Measurements from ENCODE around the gene SCRT2.
"Not testable (repeated sequence)": the region's sequence is repeated elsewhere in the genome, so short reads cannot be mapped to it uniquely, and the experiment has no call there.

The SCRT2 gene

GRCh38 chr20:701401-702129, 26.0 kb upstream of the SCRT2 start:
- no peaks in the 10 kb centered on the region for H3K27me3 ChIP-seq (ENCODE audit: control insufficient read depth, insufficient read depth, low read length, poor library complexity, severe bottlenecking)
- no peaks in the 10 kb centered on the region for H3K36me3 ChIP-seq (ENCODE audit: control insufficient read depth, insufficient read depth, low read length)
- 85 to 87% methylated on average over 6 of the region's 6 CpGs for WGBS, 2 experiments
- peaks cover 12% of the 10 kb centered on the region for H3K4me1 ChIP-seq (ENCODE audit: control insufficient read depth, insufficient read depth, low read length)
- H3K4me3 ChIP-seq (ENCODE audit: insufficient read depth, low read depth, low read length), result no peak overlapping the region
- no peaks in the 10 kb centered on the region for H3K9me3 ChIP-seq (ENCODE audit: control insufficient read depth, low read length)
- no peak overlapping the region for H3K27ac ChIP-seq (ENCODE audit: insufficient read depth, low read depth, low read length, poor library complexity, severe bottlenecking)

GRCh38 chr20:699811-700338, 24.3 kb upstream of the SCRT2 start:
- Histone ChIP-seq H3K9me3 (ENCODE audit: control insufficient read depth, low read length) (no peaks in the 10 kb centered on the region), H3K27me3 (ENCODE audit: control insufficient read depth, insufficient read depth, low read length, poor library complexity, severe bottlenecking) (no peaks in the 10 kb centered on the region), H3K27ac (ENCODE audit: insufficient read depth, low read depth, low read length, poor library complexity, severe bottlenecking) (no peak overlapping the region), H3K4me1 (ENCODE audit: control insufficient read depth, insufficient read depth, low read length) (peaks cover 12% of the 10 kb centered on the region), H3K4me3 (ENCODE audit: insufficient read depth, low read depth, low read length) (no peak overlapping the region), H3K36me3 (ENCODE audit: control insufficient read depth, insufficient read depth, low read length) (no peaks in the 10 kb centered on the region)
- 45 to 53% methylated on average over 10 of the region's 10 CpGs for WGBS, 2 experiments

- H3K4me3 ChIP-seq (ENCODE audit: insufficient read depth, low read depth, low read length), result no peak overlapping the region
- WGBS, 2 experiments, result 58 to 61% methylated on average over 6 of the region's 6 CpGs
- H3K27ac ChIP-seq (ENCODE audit: insufficient read depth, low read depth, low read length, poor library complexity, severe bottlenecking), result no peak overlapping the region
- H3K4me1 ChIP-seq (ENCODE audit: control insufficient read depth, insufficient read depth, low read length), result peaks cover 12% of the 10 kb centered on the region
- H3K36me3 ChIP-seq (ENCODE audit: control insufficient read depth, insufficient read depth, low read length), result no peaks in the 10 kb centered on the region
- no peaks in the 10 kb centered on the region for H3K27me3 ChIP-seq (ENCODE audit: control insufficient read depth, insufficient read depth, low read length, poor library complexity, severe bottlenecking)
- no peaks in the 10 kb centered on the region for H3K9me3 ChIP-seq (ENCODE audit: control insufficient read depth, low read length)
These were observed 23.7 kb upstream of the SCRT2 start for GRCh38 chr20:699342-699741.

- WGBS, 2 experiments, result 94 to 96% methylated on average over 6 of the region's 6 CpGs
- Histone ChIP-seq H3K36me3 (ENCODE audit: control insufficient read depth, insufficient read depth, low read length) (no peaks in the 10 kb centered on the region), H3K4me3 (ENCODE audit: insufficient read depth, low read depth, low read length) (no peak overlapping the region), H3K27me3 (ENCODE audit: control insufficient read depth, insufficient read depth, low read length, poor library complexity, severe bottlenecking) (no peaks in the 10 kb centered on the region), H3K9me3 (ENCODE audit: control insufficient read depth, low read length) (no peaks in the 10 kb centered on the region), H3K27ac (ENCODE audit: insufficient read depth, low read depth, low read length, poor library complexity, severe bottlenecking) (no peak overlapping the region), H3K4me1 (ENCODE audit: control insufficient read depth, insufficient read depth, low read length) (peaks cover 12% of the 10 kb centered on the region)
These were observed 22.7 kb upstream of the SCRT2 start for GRCh38 chr20:698276-698675.

- H3K9me3 ChIP-seq (ENCODE audit: control insufficient read depth, low read length), result no peaks in the 10 kb centered on the region
- no peaks in the 10 kb centered on the region for H3K36me3 ChIP-seq (ENCODE audit: control insufficient read depth, insufficient read depth, low read length)
- no peak overlapping the region for H3K27ac ChIP-seq (ENCODE audit: insufficient read depth, low read depth, low read length, poor library complexity, severe bottlenecking)
- H3K4me1 ChIP-seq (ENCODE audit: control insufficient read depth, insufficient read depth, low read length), result peaks cover 12% of the 10 kb centered on the region
- no peak overlapping the region for H3K4me3 ChIP-seq (ENCODE audit: insufficient read depth, low read depth, low read length)
- no peaks in the 10 kb centered on the region for H3K27me3 ChIP-seq (ENCODE audit: control insufficient read depth, insufficient read depth, low read length, poor library complexity, severe bottlenecking)
- 85 to 86% methylated on average over 9 of the region's 9 CpGs for whole genome bisulfite sequencing, 2 experiments
These were observed 22.2 kb upstream of the SCRT2 start for GRCh38 chr20:697826-698225.

- H3K9me3 ChIP-seq (ENCODE audit: control insufficient read depth, low read length), result no peaks in the 10 kb centered on the region
- H3K4me1 ChIP-seq (ENCODE audit: control insufficient read depth, insufficient read depth, low read length), result peaks cover 11% of the 10 kb centered on the region
- no peak overlapping the region for H3K4me3 ChIP-seq (ENCODE audit: insufficient read depth, low read depth, low read length)
- WGBS, 2 experiments, result 89 to 92% methylated on average over 2 of the region's 2 CpGs
- H3K27me3 ChIP-seq (ENCODE audit: control insufficient read depth, insufficient read depth, low read length, poor library complexity, severe bottlenecking), result no peaks in the 10 kb centered on the region
- H3K36me3 ChIP-seq (ENCODE audit: control insufficient read depth, insufficient read depth, low read length), result no peaks in the 10 kb centered on the region
- no peak overlapping the region for H3K27ac ChIP-seq (ENCODE audit: insufficient read depth, low read depth, low read length, poor library complexity, severe bottlenecking)
These were observed 19.7 kb upstream of the SCRT2 start for GRCh38 chr20:695165-695866.

- 75 to 81% methylated on average over 4 of the region's 4 CpGs for WGBS, 2 experiments
- Histone ChIP-seq H3K36me3 (ENCODE audit: control insufficient read depth, insufficient read depth, low read length) (no peaks in the 10 kb centered on the region), H3K27ac (ENCODE audit: insufficient read depth, low read depth, low read length, poor library complexity, severe bottlenecking) (no peak overlapping the region), H3K27me3 (ENCODE audit: control insufficient read depth, insufficient read depth, low read length, poor library complexity, severe bottlenecking) (no peaks in the 10 kb centered on the region), H3K4me1 (ENCODE audit: control insufficient read depth, insufficient read depth, low read length) (peaks cover 3% of the 10 kb centered on the region), H3K9me3 (ENCODE audit: control insufficient read depth, low read length) (no peaks in the 10 kb centered on the region), H3K4me3 (ENCODE audit: insufficient read depth, low read depth, low read length) (no peak overlapping the region)
These were observed 18.9 kb upstream of the SCRT2 start for GRCh38 chr20:694496-694895.

GRCh38 chr20:693786-694185, 18.2 kb upstream of the SCRT2 start:
- not testable (repeated sequence) for H3K27me3 ChIP-seq (ENCODE audit: control insufficient read depth, insufficient read depth, low read length, poor library complexity, severe bottlenecking); H3K27ac ChIP-seq (ENCODE audit: insufficient read depth, low read depth, low read length, poor library complexity, severe bottlenecking); H3K36me3 ChIP-seq (ENCODE audit: control insufficient read depth, insufficient read depth, low read length); H3K4me1 ChIP-seq (ENCODE audit: control insufficient read depth, insufficient read depth, low read length); H3K9me3 ChIP-seq (ENCODE audit: control insufficient read depth, low read length); H3K4me3 ChIP-seq (ENCODE audit: insufficient read depth, low read depth, low read length)
- 93 to 95% methylated on average over 10 of the region's 10 CpGs for WGBS, 2 experiments

- Histone ChIP-seq H3K27ac (ENCODE audit: insufficient read depth, low read depth, low read length, poor library complexity, severe bottlenecking) (no peak overlapping the region), H3K36me3 (ENCODE audit: control insufficient read depth, insufficient read depth, low read length) (no peaks in the 10 kb centered on the region), H3K4me1 (ENCODE audit: control insufficient read depth, insufficient read depth, low read length) (peaks cover 9% of the 10 kb centered on the region), H3K4me3 (ENCODE audit: insufficient read depth, low read depth, low read length) (no peak overlapping the region), H3K9me3 (ENCODE audit: control insufficient read depth, low read length) (no peaks in the 10 kb centered on the region), H3K27me3 (ENCODE audit: control insufficient read depth, insufficient read depth, low read length, poor library complexity, severe bottlenecking) (no peaks in the 10 kb centered on the region)
- 70 to 79% methylated on average over 1 of the region's 1 CpG for WGBS, 2 experiments
These were observed 16.4 kb upstream of the SCRT2 start for GRCh38 chr20:692044-692443.

GRCh38 chr20:689947-690346, 14.3 kb upstream of the SCRT2 start:
- Histone ChIP-seq H3K4me1 (ENCODE audit: control insufficient read depth, insufficient read depth, low read length) (peaks cover 9% of the 10 kb centered on the region), H3K4me3 (ENCODE audit: insufficient read depth, low read depth, low read length) (no peak overlapping the region), H3K27me3 (ENCODE audit: control insufficient read depth, insufficient read depth, low read length, poor library complexity, severe bottlenecking) (no peaks in the 10 kb centered on the region), H3K36me3 (ENCODE audit: control insufficient read depth, insufficient read depth, low read length) (no peaks in the 10 kb centered on the region), H3K27ac (ENCODE audit: insufficient read depth, low read depth, low read length, poor library complexity, severe bottlenecking) (no peak overlapping the region), H3K9me3 (ENCODE audit: control insufficient read depth, low read length) (no peaks in the 10 kb centered on the region)
- 71 to 83% methylated on average over 1 of the region's 1 CpG for WGBS, 2 experiments
